Loucy (cell line): ENCODE data around the gene VIPR2.

Experiments
- H2AFZ ChIP-seq: fragments of 200-600 bp; sonication (generic); 2 replicates; pipeline ENCODE4 v1.6.0; 2016; ENCODE audit warnings: antibody characterized with exemption, mild to moderate bottlenecking, low read length, moderate library complexity
- H3F3A ChIP-seq: fragments of 200-600 bp; 2 replicates; pipeline ENCODE4 v1.6.0; 2016; ENCODE audit warnings: antibody characterized with exemption, low read depth, mild to moderate bottlenecking
- H3K27me3 ChIP-seq: fragments of 200-600 bp; sonication (generic); 2 replicates; pipeline ENCODE4 v1.6.1; 2014; ENCODE audit warnings: low read length, mild to moderate bottlenecking; ENCODE audit not compliant: insufficient read depth, poor library complexity, severe bottlenecking
- H3K36me3 ChIP-seq: fragments of 200-600 bp; sonication (generic); 2 replicates; pipeline ENCODE4 v1.6.1; 2016; ENCODE audit warnings: low read length; ENCODE audit not compliant: insufficient read depth
- H3K4me1 ChIP-seq: fragments of 200-600 bp; sonication (generic); 2 replicates; pipeline ENCODE4 v1.5.1; 2014; ENCODE audit warnings: low read length, mild to moderate bottlenecking; ENCODE audit not compliant: insufficient read depth, poor library complexity, severe bottlenecking
- H3K4me2 ChIP-seq: fragments of 200-600 bp; sonication (generic); 2 replicates; pipeline ENCODE4 v1.6.0; 2014; ENCODE audit warnings: antibody characterized with exemption, low read length, low read depth, mild to moderate bottlenecking; ENCODE audit not compliant: poor library complexity, severe bottlenecking
- H3K4me3 ChIP-seq: fragments of 200-600 bp; sonication (generic); 2 replicates; pipeline ENCODE4 v1.5.1; 2014; ENCODE audit warnings: low read length, mild to moderate bottlenecking, mixed read lengths; ENCODE audit not compliant: poor library complexity, severe bottlenecking
- H3K79me2 ChIP-seq: fragments of 200-600 bp; sonication (generic); 2 replicates; pipeline ENCODE4 v1.6.1; 2014; ENCODE audit warnings: low read length; ENCODE audit not compliant: insufficient read depth
- H3K9ac ChIP-seq: fragments of 200-600 bp; sonication (generic); 2 replicates; pipeline ENCODE4 v1.6.0; 2014; ENCODE audit warnings: mild to moderate bottlenecking, low read depth, low read length, moderate library complexity; ENCODE audit not compliant: poor library complexity, severe bottlenecking
- H3K9me2 ChIP-seq: fragments of 200-600 bp; sonication (generic); replicated peaks from 2 replicates; pipeline ENCODE4 v1.6.1; 2016; ENCODE audit warnings: low read depth, low read length, mixed read lengths
- H3K9me3 ChIP-seq: fragments of 200-600 bp; sonication (generic); 2 replicates; pipeline ENCODE4 v1.6.1; 2014; ENCODE audit warnings: mild to moderate bottlenecking, antibody characterized with exemption, low read length, low read depth; ENCODE audit not compliant: insufficient read depth
- H4K20me1 ChIP-seq: fragments of 200-600 bp; sonication (generic); 2 replicates; pipeline ENCODE4 v1.6.0; 2014; ENCODE audit warnings: antibody characterized with exemption, low read length, mild to moderate bottlenecking; ENCODE audit not compliant: insufficient read depth, poor library complexity, severe bottlenecking
- CTCF ChIP-seq: fragments of 200-600 bp; sonication (generic); conservative IDR thresholded peaks from 2 replicates; pipeline ENCODE4 v1.5.1; 2014; ENCODE audit warnings: mild to moderate bottlenecking, antibody characterized with exemption, low read length
- EZH2phosphoT487 ChIP-seq: fragments of 200-600 bp; IDR thresholded peaks from 2 replicates; pipeline ENCODE4 v1.6.1; 2018; ENCODE audit warnings: antibody characterized with exemption, mild to moderate bottlenecking, moderate library complexity, borderline replicate concordance

VIPR2 gene

GRCh38 chr7:159138508-159138907 lies 6.2 kb downstream of the VIPR2 start:
- H3K79me2 ChIP-seq = no peaks in the 10 kb centered on the region
- no peaks in the 10 kb centered on the region for H3K4me1 ChIP-seq
- H3K27me3 ChIP-seq = no peaks in the 10 kb centered on the region
- no peaks in the 10 kb centered on the region for H4K20me1 ChIP-seq
- no peaks in the 10 kb centered on the region for H3F3A ChIP-seq
- H3K36me3 ChIP-seq = no peaks in the 10 kb centered on the region
- peaks cover 5% of the 10 kb centered on the region; the same call in 1 of the 2 replicates for H3K9me3 ChIP-seq
- no peaks in the 10 kb centered on the region for H3K9me2 ChIP-seq
- H3K4me2 ChIP-seq = no peak overlapping the region
- no peak overlapping the region for H3K4me3 ChIP-seq
- TF ChIP-seq EZH2phosphoT487 (no peak), CTCF (no peak)
- no peak overlapping the region for H3K9ac ChIP-seq
- no peak overlapping the region for H2AFZ ChIP-seq

- Histone ChIP-seq H3K4me3 (no peak overlapping the region), H2AFZ (no peak overlapping the region), H3K9me3 (peaks cover 5% of the 10 kb centered on the region; the same call in 1 of the 2 replicates), H3K4me2 (no peak overlapping the region), H3K9me2 (no peaks in the 10 kb centered on the region), H3K79me2 (no peaks in the 10 kb centered on the region), H3K27me3 (no peaks in the 10 kb centered on the region), H4K20me1 (no peaks in the 10 kb centered on the region), H3K4me1 (no peaks in the 10 kb centered on the region), H3F3A (no peaks in the 10 kb centered on the region), H3K9ac (no peak overlapping the region), H3K36me3 (no peaks in the 10 kb centered on the region)
- TF ChIP-seq CTCF (no peak), EZH2phosphoT487 (no peak)
These were observed 6.8 kb downstream of the VIPR2 start for GRCh38 chr7:159137906-159138305.

GRCh38 chr7:159136846-159137245 lies 7.8 kb downstream of the VIPR2 start:
- no peaks in the 10 kb centered on the region for H4K20me1 ChIP-seq
- H3K9me3 ChIP-seq = peaks cover 5% of the 10 kb centered on the region; the same call in 1 of the 2 replicates
- TF ChIP-seq EZH2phosphoT487 (no peak), CTCF (no peak)
- no peak overlapping the region for H3K4me3 ChIP-seq
- H3K9me2 ChIP-seq = no peaks in the 10 kb centered on the region
- H3K27me3 ChIP-seq = no peaks in the 10 kb centered on the region
- H3K4me1 ChIP-seq = no peaks in the 10 kb centered on the region
- H3K36me3 ChIP-seq = no peaks in the 10 kb centered on the region
- no peak overlapping the region for H3K4me2 ChIP-seq
- no peak overlapping the region for H2AFZ ChIP-seq
- no peak overlapping the region for H3K9ac ChIP-seq
- no peaks in the 10 kb centered on the region for H3F3A ChIP-seq
- no peaks in the 10 kb centered on the region for H3K79me2 ChIP-seq
